ENCODE measurements around the gene SMARCAL1. TPM values are rescaled to one million over a fixed set of nuclear protein-coding genes. Genes with fewer than 3 reads are reported as not detected.

Gene SMARCAL1
- total and polyA plus RNA-seq, 8 donors = 5.8 to 152 (median 18.3) TPM

DNA sequence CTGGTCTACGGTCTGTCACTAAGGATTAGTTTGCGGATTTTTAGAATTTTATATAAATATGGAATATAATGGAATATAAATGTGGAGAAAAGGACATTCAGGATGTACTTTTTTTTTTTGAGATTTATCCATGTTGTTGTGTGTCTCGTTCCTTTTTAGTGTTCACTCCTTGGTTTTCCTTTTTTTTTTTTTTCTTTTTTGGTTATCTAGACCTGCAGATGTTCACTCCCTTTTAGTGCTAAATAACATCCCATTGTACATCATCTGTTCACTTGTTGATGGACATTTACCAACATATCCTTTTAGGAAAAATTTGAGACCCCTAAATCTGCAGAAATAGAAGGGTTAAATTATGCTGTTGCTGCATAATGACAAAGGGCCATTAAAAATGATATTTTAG, 60.9 kb downstream of the SMARCAL1 start:
- H3K4me1 ChIP-seq = no peaks in the 10 kb centered on the region
- no peaks in the 10 kb centered on the region for H3K27me3 ChIP-seq
- peaks cover under 1 to 77% (median 68%) of the 10 kb centered on the region in 4 donors for H3K36me3 ChIP-seq
- 86 to 99% (median 95%) methylated on average over 3 of the region's 3 CpGs for WGBS, 5 donors
- intact Hi-C loops (cut with DNase I; ENCODE audit: low total_unique reads) = no loop called here
- no peak overlapping the region for H3K27ac ChIP-seq
- DNase-seq = no peak
- no peak overlapping the region for H3K4me3 ChIP-seq
- TF ChIP-seq POLR2A (IDR thresholded peaks at IDR 0.05) (no peak), EP300 (IDR thresholded peaks at IDR 0.05) (no peak), POLR2AphosphoS5 (IDR thresholded peaks at IDR 0.05) (no peak)
- TF ChIP-seq, protein P1, sequence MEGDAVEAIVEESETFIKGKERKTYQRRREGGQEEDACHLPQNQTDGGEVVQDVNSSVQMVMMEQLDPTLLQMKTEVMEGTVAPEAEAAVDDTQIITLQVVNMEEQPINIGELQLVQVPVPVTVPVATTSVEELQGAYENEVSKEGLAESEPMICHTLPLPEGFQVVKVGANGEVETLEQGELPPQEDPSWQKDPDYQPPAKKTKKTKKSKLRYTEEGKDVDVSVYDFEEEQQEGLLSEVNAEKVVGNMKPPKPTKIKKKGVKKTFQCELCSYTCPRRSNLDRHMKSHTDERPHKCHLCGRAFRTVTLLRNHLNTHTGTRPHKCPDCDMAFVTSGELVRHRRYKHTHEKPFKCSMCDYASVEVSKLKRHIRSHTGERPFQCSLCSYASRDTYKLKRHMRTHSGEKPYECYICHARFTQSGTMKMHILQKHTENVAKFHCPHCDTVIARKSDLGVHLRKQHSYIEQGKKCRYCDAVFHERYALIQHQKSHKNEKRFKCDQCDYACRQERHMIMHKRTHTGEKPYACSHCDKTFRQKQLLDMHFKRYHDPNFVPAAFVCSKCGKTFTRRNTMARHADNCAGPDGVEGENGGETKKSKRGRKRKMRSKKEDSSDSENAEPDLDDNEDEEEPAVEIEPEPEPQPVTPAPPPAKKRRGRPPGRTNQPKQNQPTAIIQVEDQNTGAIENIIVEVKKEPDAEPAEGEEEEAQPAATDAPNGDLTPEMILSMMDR (IDR thresholded peaks at IDR 0.05) = no peak
- H3K9me3 ChIP-seq = no peaks in the 10 kb centered on the region

DNA sequence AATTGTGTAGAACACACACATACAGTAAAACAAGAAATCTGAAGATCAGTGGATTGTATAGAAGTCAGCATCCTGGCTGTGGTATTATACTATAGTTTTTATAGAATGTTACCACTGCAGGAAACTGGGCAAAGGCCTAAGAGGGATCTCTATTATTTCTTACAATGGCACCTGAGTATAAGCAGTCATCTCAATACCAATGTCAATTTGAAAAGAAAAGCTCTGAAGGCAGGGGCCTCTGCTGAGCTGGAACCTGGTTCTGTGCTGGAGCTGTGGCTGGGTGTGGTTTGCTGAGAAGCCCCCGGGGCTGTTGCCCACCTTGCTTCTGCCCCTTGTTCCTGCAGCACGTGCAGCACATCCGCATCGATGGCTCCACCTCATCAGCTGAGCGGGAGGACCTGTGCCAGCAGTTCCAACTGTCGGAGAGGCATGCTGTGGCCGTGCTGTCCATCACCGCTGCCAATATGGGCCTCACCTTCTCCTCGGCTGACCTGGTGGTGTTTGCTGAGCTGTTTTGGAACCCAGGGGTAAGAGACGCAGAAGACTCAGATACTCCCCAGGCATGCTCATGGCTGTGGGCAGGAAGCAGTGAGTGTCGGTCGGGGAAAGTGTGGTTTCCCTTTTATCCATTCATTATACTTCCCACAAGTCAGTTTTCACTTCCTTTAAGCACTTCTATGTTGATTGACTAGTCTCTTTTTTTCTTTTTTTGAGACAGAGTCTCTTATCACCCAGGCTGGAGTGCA, 62.8 kb downstream of the SMARCAL1 start:
- H3K36me3 ChIP-seq = peaks cover 12 to 77% (median 69%) of the 10 kb centered on the region in 4 donors
- no peak overlapping the region for H3K4me3 ChIP-seq
- no peaks in the 10 kb centered on the region for H3K4me1 ChIP-seq
- intact Hi-C loops (cut with DNase I; ENCODE audit: low total_unique reads) = no loop called here
- H3K9me3 ChIP-seq = no peaks in the 10 kb centered on the region
- no peak for DNase-seq
- H3K27me3 ChIP-seq = no peaks in the 10 kb centered on the region
- TF ChIP-seq EP300 (IDR thresholded peaks at IDR 0.05) = no peak
- no peak for TF ChIP-seq POLR2AphosphoS5 (IDR thresholded peaks at IDR 0.05)
- TF ChIP-seq, protein P1 (IDR thresholded peaks at IDR 0.05) = no peak
- no peak for TF ChIP-seq POLR2A (IDR thresholded peaks at IDR 0.05)
- no peak overlapping the region for H3K27ac ChIP-seq
- 78 to 87% (median 82%) methylated on average over 10 to 12 of the region's 12 CpGs for WGBS, 5 donors

DNA sequence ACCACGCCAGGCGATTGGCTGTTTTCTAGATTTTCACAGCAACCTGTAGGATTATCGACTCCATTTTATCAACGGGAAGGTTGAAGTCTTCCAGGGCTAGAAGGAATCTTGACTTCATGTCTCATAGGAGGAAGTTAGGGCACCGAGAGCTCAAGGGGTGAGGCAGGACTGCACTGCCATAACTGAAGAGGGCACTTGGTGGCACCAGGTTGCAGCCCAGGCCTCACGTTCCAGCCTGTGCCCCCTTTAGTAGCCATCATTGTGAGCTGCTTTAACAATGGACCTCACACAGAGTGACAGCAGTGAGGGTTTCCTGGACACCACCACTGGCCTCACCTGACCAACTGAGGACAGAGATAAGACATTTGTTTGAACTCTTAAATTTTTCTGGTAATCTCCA, 63.5 kb downstream of the SMARCAL1 start:
- H3K27me3 ChIP-seq = no peaks in the 10 kb centered on the region
- H3K4me3 ChIP-seq = no peak overlapping the region
- TF ChIP-seq, protein P1 (IDR thresholded peaks at IDR 0.05) = no peak
- TF ChIP-seq POLR2A (IDR thresholded peaks at IDR 0.05) = no peak
- no peak for TF ChIP-seq EP300 (IDR thresholded peaks at IDR 0.05)
- no peak for TF ChIP-seq POLR2AphosphoS5 (IDR thresholded peaks at IDR 0.05)
- no peak for DNase-seq
- no peak overlapping the region for H3K27ac ChIP-seq
- no peaks in the 10 kb centered on the region for H3K4me1 ChIP-seq
- H3K36me3 ChIP-seq = peaks cover 12 to 78% (median 72%) of the 10 kb centered on the region in 4 donors
- no peaks in the 10 kb centered on the region for H3K9me3 ChIP-seq
- WGBS, 5 donors = 91 to 94% (median 94%) methylated on average over 6 of the region's 6 CpGs
- intact Hi-C loops (cut with DNase I; ENCODE audit: low total_unique reads) = no loop called here

DNA sequence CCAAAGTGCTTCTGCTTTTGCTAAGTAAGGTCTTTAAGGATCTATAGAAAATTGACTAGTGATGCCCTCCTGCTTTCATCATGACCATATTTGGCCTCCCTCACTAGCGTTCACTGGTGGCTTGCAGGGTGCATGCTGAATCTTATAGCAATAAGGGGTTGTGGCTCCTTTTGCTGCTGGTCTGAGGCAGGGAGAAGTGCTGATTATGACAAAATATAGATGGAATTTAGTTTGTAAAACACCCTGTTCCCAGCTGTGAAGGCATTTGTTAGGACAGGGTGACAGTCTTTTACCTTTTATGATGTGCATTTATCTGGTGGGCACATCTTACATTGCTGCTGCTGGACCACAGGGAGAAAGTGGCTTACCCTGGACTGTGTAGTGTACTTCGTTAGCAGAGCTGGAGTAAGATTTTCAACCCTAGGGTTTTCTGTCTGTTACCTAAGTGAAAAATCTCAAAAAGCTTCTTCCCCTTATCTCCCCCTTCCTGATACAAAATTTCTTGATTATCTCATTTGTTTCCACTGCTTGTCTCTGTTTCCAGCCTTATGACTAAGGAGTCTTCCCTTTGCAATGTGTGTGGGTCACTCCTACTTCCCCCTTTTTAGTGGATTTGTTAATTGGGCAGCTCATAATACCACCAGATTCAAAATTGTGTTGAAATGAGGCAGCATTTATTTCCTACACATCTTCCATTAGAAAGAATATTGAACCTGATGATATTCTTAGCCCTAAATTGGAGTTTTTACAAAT, 65.2 kb downstream of the SMARCAL1 start:
- 64 to 92% (median 69%) methylated on average over 2 of the region's 2 CpGs for WGBS, 5 donors
- TF ChIP-seq, protein P1 (IDR thresholded peaks at IDR 0.05) = no peak
- no peak for TF ChIP-seq EP300 (IDR thresholded peaks at IDR 0.05)
- TF ChIP-seq POLR2AphosphoS5 (IDR thresholded peaks at IDR 0.05) = no peak
- TF ChIP-seq POLR2A (IDR thresholded peaks at IDR 0.05) = no peak
- intact Hi-C loops (cut with DNase I; ENCODE audit: low total_unique reads) = no loop called here
- Histone ChIP-seq H3K27me3 (no peaks in the 10 kb centered on the region), H3K4me3 (no peak overlapping the region), H3K27ac (no peak overlapping the region), H3K36me3 (peaks cover 13 to 82% (median 75%) of the 10 kb centered on the region in 4 donors), H3K9me3 (no peaks in the 10 kb centered on the region), H3K4me1 (no peaks in the 10 kb centered on the region)
- DNase-seq = no peak
